T-helper 17 cell (primary cell): ENCODE results near the gene CST3. TPM values are rescaled to one million over a fixed set of nuclear protein-coding genes. Genes with fewer than 3 reads are reported as not detected.
"Not testable (repeated sequence)": the region's sequence is repeated elsewhere in the genome, so short reads cannot be mapped to it uniquely, and the experiment has no call there.

Source experiments
- ATAC-seq: fragments of 150-1000 bp; cut with Tn5 transposase; 2 replicates; pipeline ENCODE4 v1.10.0; 2021; ENCODE audit warnings: mild to moderate bottlenecking, moderate library complexity
- DNase-seq, 3 donors: peaks; one replicate each; pipeline versions ENCODE4 v3.0.0 to v3.0.0-alpha.2; 2020 to 2021
- H3K9me3 ChIP-seq: one replicate; pipeline ENCODE4 v1.7.0; 2013; ENCODE audit warnings: low read length, mild to moderate bottlenecking; ENCODE audit not compliant: control insufficient read depth, poor library complexity, severe bottlenecking
- H3K27ac Mint-ChIP-seq: one replicate; pipeline ENCODE4 v1.8.0; 2022; ENCODE audit warnings: mild to moderate bottlenecking, moderate library complexity, mixed read lengths
- H3K27me3 Mint-ChIP-seq: one replicate; pipeline ENCODE4 v1.8.0; 2022; ENCODE audit warnings: mixed read lengths
- H3K36me3 Mint-ChIP-seq: one replicate; pipeline ENCODE4 v1.8.0; 2022; ENCODE audit warnings: low read depth, mixed read lengths
- H3K4me1 Mint-ChIP-seq: one replicate; pipeline ENCODE4 v1.8.0; 2022; ENCODE audit warnings: mild to moderate bottlenecking, mixed read lengths
- H3K4me3 Mint-ChIP-seq: one replicate; pipeline ENCODE4 v1.8.0; 2022; ENCODE audit warnings: mild to moderate bottlenecking, moderate library complexity, mixed read lengths
- total RNA-seq, 4 donors: library from RNA in 2 of 4; stranded (reverse) in 2 of 4; gene quantifications; one replicate each; pipeline ENCODE4 v1.2.3 and lab custom pipeline; 2022 to 2026

Gene CST3
- total RNA-seq, 2 donors from 2014 or later: 29.5 to 87.5 TPM

- peaks cover 21% of the 10 kb centered on the region for H3K27me3 Mint-ChIP-seq
- H3K36me3 Mint-ChIP-seq: no peaks in the 10 kb centered on the region
- peaks cover 3% of the 10 kb centered on the region for H3K4me1 Mint-ChIP-seq
- no peak for DNase-seq
- no peak overlapping the region for H3K27ac Mint-ChIP-seq
- no peak for ATAC-seq
- H3K9me3 ChIP-seq: no peaks in the 10 kb centered on the region
- H3K4me3 Mint-ChIP-seq: no peak overlapping the region
Measured at GRCh38 chr20:23646106-23646873, 8.5 kb upstream of the CST3 start.

- no peak overlapping the region for H3K27ac Mint-ChIP-seq
- peaks cover 3% of the 10 kb centered on the region for H3K4me1 Mint-ChIP-seq
- DNase-seq (no peak), ATAC-seq (no peak)
- H3K9me3 ChIP-seq: no peaks in the 10 kb centered on the region
- no peaks in the 10 kb centered on the region for H3K36me3 Mint-ChIP-seq
- no peak overlapping the region for H3K4me3 Mint-ChIP-seq
- peaks cover 23% of the 10 kb centered on the region for H3K27me3 Mint-ChIP-seq
Measured at GRCh38 chr20:23645575-23645974, 7.8 kb upstream of the CST3 start.

- H3K36me3 Mint-ChIP-seq: no peaks in the 10 kb centered on the region
- DNase-seq (no peak), ATAC-seq (no peak)
- no peak overlapping the region for H3K27ac Mint-ChIP-seq
- H3K4me1 Mint-ChIP-seq: peaks cover 3% of the 10 kb centered on the region
- peaks cover 37% of the 10 kb centered on the region for H3K27me3 Mint-ChIP-seq
- H3K9me3 ChIP-seq: no peaks in the 10 kb centered on the region
- H3K4me3 Mint-ChIP-seq: no peak overlapping the region
Measured at GRCh38 chr20:23644164-23644563, 6.4 kb upstream of the CST3 start.

GRCh38 chr20:23643659-23644058, 5.9 kb upstream of the CST3 start:
- ATAC-seq (no peak), DNase-seq (no peak)
- peaks cover 3% of the 10 kb centered on the region for H3K4me1 Mint-ChIP-seq
- H3K9me3 ChIP-seq: no peaks in the 10 kb centered on the region
- no peak overlapping the region for H3K27ac Mint-ChIP-seq
- H3K27me3 Mint-ChIP-seq: peaks cover 40% of the 10 kb centered on the region
- H3K4me3 Mint-ChIP-seq: no peak overlapping the region
- no peaks in the 10 kb centered on the region for H3K36me3 Mint-ChIP-seq

- Mint-ChIP-seq H3K4me3 (no peak overlapping the region), H3K27me3 (peaks cover 41% of the 10 kb centered on the region), H3K36me3 (no peaks in the 10 kb centered on the region), H3K27ac (no peak overlapping the region), H3K4me1 (peaks cover 3% of the 10 kb centered on the region)
- ATAC-seq (no peak), DNase-seq (no peak)
- no peaks in the 10 kb centered on the region for H3K9me3 ChIP-seq
Measured at GRCh38 chr20:23641936-23642751, 4.4 kb upstream of the CST3 start.

- Mint-ChIP-seq H3K4me3 (no peak overlapping the region), H3K27me3 (peaks cover 51% of the 10 kb centered on the region), H3K4me1 (peaks cover 5% of the 10 kb centered on the region), H3K36me3 (peaks cover 3% of the 10 kb centered on the region), H3K27ac (no peak overlapping the region)
- DNase-seq (no peak), ATAC-seq (no peak)
- H3K9me3 ChIP-seq: no peaks in the 10 kb centered on the region
Measured at GRCh38 chr20:23640671-23641667, 3.2 kb upstream of the CST3 start.

GRCh38 chr20:23640018-23640601, 2.4 kb upstream of the CST3 start:
- Mint-ChIP-seq H3K27me3 (peaks cover 51% of the 10 kb centered on the region), H3K36me3 (peaks cover 3% of the 10 kb centered on the region), H3K27ac (no peak overlapping the region), H3K4me3 (no peak overlapping the region), H3K4me1 (peaks cover 5% of the 10 kb centered on the region)
- H3K9me3 ChIP-seq: no peaks in the 10 kb centered on the region
- no peak for ATAC-seq
- no peak for DNase-seq

GRCh38 chr20:23639490-23639958, 1.8 kb upstream of the CST3 start:
- H3K9me3 ChIP-seq: no peaks in the 10 kb centered on the region
- no peak overlapping the region for H3K27ac Mint-ChIP-seq
- H3K4me3 Mint-ChIP-seq: no peak overlapping the region
- peaks cover 56% of the 10 kb centered on the region for H3K27me3 Mint-ChIP-seq
- peaks cover 5% of the 10 kb centered on the region for H3K36me3 Mint-ChIP-seq
- DNase-seq (no peak), ATAC-seq (no peak)
- peaks cover 9% of the 10 kb centered on the region for H3K4me1 Mint-ChIP-seq

GRCh38 chr20:23638309-23638708, 554 bp upstream of the CST3 start:
- Mint-ChIP-seq H3K4me3 (no peak overlapping the region), H3K36me3 (peaks cover 5% of the 10 kb centered on the region), H3K4me1 (peaks cover 6% of the 10 kb centered on the region), H3K27me3 (peaks cover 60% of the 10 kb centered on the region), H3K27ac (no peak overlapping the region)
- DNase-seq (no peak), ATAC-seq (no peak)
- no peaks in the 10 kb centered on the region for H3K9me3 ChIP-seq

GRCh38 chr20:23636908-23637281, 860 bp downstream of the CST3 start:
- Mint-ChIP-seq H3K4me1 (peaks cover 6% of the 10 kb centered on the region), H3K27me3 (peaks cover 57% of the 10 kb centered on the region), H3K27ac (no peak overlapping the region), H3K36me3 (peaks cover 5% of the 10 kb centered on the region), H3K4me3 (peak overlapping the region; percentile 49)
- DNase-seq (no peak), ATAC-seq (no peak)
- H3K9me3 ChIP-seq: no peaks in the 10 kb centered on the region

- H3K36me3 Mint-ChIP-seq: peaks cover 5% of the 10 kb centered on the region
- H3K27ac Mint-ChIP-seq: no peak overlapping the region
- H3K4me1 Mint-ChIP-seq: peaks cover 6% of the 10 kb centered on the region
- no peaks in the 10 kb centered on the region for H3K9me3 ChIP-seq
- ATAC-seq: no peak
- H3K4me3 Mint-ChIP-seq: peak overlapping the region; percentile 49
- H3K27me3 Mint-ChIP-seq: peaks cover 57% of the 10 kb centered on the region
- no peak for DNase-seq
Measured at GRCh38 chr20:23636182-23636907, 1.4 kb downstream of the CST3 start.

- H3K4me1 Mint-ChIP-seq, H3K4me3 Mint-ChIP-seq, H3K9me3 ChIP-seq, H3K27ac Mint-ChIP-seq, H3K36me3 Mint-ChIP-seq, ATAC-seq, DNase-seq: not testable (repeated sequence)
- peaks cover 57% of the 10 kb centered on the region for H3K27me3 Mint-ChIP-seq
Measured at GRCh38 chr20:23635768-23636090, 2.0 kb downstream of the CST3 start.
